ENCODE data around the gene COPS2. TPM values are rescaled to one million over a fixed set of nuclear protein-coding genes. Genes with fewer than 3 reads are reported as not detected.
"Not testable (repeated sequence)": the region's sequence is repeated elsewhere in the genome, so short reads cannot be mapped to it uniquely, and the experiment has no call there.

COPS2 gene
- total RNA-seq = 77.0 TPM
- long read RNA-seq, full-length matches to known transcripts = 41 of 43 reads
- long read RNA-seq, partial matches to known transcripts = 0 of 43 reads
- long read RNA-seq, other reads (novel, unspliced or antisense) = 2 of 43 reads

DNA sequence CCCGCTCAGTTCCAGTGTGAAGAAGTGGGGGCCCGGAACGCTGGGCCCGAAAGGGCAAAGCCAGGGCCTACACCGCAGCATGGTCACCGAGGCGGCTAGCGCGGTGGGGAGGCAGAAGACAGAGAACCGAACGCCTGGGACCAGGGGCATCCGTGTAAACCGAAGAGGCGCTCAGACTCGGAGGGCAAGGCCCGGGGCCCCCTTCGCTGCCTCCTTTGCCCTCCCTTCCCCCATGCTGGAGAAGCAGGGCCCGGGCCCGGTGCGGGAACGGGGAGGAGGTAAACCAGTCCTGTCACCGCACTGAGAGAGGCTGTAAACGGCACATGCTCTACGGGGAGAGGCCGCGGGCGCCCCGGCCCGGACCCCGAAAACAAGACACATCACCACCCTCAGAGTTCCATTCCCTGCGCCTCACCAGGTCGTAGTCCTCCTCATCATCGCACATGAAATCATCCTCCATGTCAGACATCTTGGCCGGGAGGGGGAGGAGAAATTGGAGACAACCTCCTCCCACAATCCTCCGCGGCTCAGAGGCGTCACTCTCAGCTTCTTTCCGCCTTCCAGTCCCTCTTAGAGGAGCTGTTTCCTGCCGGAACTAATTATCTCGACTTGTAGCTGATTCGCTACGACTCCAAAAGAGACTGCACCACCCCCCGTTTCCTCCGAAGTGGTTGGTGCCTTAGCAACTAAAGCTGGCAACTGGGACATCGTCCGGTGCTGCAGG, at the start of gene COPS2:
TSS of gene COPS2 (minus strand) at position 490 of the 724 bp plus-strand sequence. CDS start at position 469, 21 bp downstream.
- peak; percentile 99 for ATAC-seq
- intact Hi-C loops (cut with DNase I) = loop anchor here (10.0 kb wide), 2 partner anchors 270 to 470 kb away; partner anchors contain the start of genes DTWD1, FAM227B and FGF7

DNA sequence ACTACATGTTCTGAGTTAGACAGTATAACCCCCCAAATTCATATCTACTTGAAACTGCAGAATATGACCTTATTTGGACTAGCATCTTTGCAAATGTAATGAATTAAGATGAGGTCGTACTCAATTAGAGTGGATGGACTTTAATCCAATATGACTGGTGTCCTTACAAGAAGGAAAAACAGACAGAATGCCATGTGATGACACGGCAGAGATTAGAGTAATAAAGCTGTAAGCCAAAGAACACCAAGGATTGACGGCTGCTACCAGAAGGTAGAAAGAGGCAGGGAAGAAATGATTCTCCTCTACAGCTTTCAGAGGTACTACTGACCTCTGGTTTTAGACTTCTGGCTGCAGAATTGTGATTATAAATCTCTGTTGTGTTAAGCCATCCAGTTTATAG, 44.9 kb upstream of the COPS2 start:
- ATAC-seq (no peak), DNase-seq (ENCODE audit: missing footprints) (no peak)
- intact Hi-C loops (cut with DNase I) = no loop called here

More for the DNA sequence above, at the start of gene COPS2:
- peak; percentile 91 for DNase-seq (ENCODE audit: missing footprints)

DNA sequence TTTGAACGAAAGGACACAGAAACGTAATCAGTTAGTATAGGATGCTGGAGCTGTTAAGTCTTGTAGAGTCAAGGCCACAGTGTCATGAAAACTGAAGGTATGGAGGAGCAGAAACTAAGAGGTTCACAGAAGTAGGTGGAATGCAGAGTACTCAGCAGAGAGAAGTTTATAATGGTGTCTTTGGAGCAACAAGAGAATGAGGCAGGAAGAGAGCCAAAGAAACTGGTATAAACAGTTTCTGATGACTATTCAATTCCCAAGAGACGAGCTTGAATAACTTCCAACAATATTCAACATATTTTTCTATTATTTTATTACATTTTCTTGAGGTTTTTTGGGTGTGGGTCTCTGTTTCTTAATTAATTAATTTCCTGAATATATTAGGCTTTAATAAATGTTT, 44.3 kb upstream of the COPS2 start:
- DNase-seq (ENCODE audit: missing footprints) (no peak), ATAC-seq (no peak)
- intact Hi-C loops (cut with DNase I) = no loop called here

DNA sequence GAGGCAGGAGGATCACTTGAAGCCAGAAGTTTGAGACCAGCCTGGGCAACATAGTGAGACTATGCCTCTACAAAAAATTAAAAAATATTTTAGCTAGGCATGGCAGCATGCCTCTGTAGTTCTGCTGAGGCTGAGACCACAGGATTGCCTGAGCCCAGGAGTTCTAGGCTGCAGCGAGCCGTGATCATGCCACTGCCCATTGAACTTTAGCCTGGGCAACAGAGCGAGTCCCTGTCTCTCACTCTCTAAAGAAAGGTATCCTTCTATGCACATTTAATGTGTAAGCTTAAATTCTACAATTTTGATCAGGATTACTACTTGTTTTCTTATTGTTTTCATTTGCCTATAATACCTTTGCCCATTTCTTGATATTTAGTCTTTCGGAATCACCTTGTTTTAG, 41.5 kb upstream of the COPS2 start:
- ATAC-seq (no peak), DNase-seq (ENCODE audit: missing footprints) (no peak)
- intact Hi-C loops (cut with DNase I) = no loop called here

DNA sequence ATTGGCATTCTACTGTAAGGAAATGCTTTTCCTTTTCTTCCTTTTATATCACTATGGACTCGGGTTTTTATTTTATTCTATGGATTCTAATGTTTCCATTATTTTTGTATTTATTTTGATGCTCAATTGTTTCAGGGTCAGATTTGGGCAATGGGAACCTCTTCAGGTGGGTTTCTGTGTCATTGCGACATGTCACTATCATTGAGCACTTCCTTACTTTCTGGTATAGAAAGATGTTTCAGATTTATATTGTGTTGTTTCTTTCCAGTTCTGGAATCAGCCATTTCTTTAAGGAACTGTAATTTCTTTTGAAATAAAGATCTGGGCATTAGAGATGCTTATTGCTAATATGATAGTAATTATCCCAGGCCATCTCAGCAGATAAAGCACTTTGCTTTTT, 36.5 kb upstream of the COPS2 start:
- intact Hi-C loops (cut with DNase I) = no loop called here
- DNase-seq (ENCODE audit: missing footprints) = no peak
- ATAC-seq = no peak

DNA sequence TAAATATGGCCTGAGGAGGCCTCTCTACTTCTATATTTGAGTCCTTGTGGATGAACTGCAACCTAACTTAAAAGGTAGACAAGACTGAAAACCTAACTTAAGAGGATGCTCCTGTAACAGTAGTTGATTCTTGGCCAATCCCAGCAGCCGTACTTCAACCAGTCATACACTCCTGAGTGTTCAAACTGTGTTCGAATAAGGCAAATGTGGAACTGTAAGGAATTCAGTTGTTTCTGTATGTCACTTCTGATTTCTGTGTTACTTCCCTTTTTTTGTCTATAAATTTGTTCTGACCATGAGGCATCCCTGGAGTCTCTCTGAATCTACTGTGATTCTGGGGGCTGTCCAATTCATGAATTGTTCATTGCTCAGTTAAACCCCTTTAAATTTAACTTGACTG, 35.2 kb upstream of the COPS2 start:
- DNase-seq (ENCODE audit: missing footprints) = no peak
- intact Hi-C loops (cut with DNase I) = no loop called here
- no peak for ATAC-seq

DNA sequence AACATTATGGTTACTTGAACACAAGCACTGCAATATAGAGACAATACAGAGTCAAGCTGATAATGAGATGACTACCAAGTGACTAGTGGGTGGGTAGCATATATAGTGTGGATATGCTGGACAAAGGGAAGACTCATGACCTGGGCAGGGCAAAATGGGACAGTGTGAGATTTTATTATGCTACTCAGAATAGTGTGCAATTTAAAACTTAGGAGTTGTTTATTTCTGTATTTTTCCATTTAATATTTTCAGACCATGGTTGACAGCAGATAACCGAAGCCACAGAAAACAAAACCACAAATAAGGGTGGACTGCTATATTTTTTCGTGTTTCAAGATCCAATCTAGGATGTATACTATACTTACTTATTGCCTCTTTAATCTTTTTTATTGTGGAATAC, 34.2 kb upstream of the COPS2 start:
- DNase-seq (ENCODE audit: missing footprints) = no peak
- ATAC-seq = no peak
- intact Hi-C loops (cut with DNase I) = no loop called here

DNA sequence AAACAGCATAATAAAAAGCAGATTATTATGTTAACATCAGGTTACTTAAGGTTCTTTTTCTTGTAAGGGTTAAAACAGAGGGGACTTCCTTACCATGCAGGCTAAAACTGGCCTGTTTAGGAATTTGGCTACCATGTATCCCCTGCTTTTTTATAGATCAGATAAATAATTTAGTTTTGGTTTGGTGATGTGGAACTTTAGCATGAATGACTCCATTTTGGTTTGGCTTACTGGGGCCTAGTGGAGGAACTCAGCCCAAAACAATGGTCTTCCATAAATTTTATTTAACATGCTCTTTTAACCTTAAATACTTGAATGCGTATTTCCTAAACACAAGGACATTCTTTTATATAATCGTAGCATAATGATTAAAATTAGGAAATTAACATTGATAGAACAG, 33.5 kb upstream of the COPS2 start:
- intact Hi-C loops (cut with DNase I) = no loop called here
- DNase-seq (ENCODE audit: missing footprints) (no peak), ATAC-seq (no peak)

DNA sequence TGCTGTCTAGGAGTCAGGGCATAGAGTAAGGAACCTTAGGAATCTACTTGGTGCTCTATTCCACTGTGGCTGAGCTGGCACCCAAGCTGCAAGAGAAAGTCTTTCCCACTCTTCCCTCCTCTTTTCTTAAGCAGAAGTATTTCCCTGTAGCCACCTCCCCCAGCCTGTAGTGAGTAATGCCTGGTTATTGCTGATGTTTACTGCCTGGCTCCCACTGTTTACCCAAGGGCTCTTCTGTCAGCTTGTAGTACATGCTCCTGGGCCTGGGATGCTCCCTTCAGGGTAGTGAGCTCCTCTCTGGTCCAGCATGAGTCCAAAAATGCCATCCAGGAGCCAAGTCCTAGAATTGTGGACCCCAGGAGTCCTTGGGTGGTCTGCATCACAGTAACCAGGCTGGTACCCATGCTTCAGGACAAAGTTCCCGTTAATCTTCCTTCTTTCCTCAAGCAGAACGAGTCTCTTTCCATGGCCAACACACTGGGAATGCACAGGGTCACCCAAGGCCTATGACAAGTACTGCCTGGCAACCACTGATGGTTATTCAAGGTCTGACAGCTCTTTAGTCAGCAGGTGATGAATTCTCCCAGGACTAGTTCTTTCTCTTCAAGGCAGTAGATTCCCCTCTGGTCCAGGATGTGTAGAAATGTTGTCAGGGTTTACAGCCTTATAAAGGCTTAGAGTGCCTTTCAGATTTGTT, 32.3 kb upstream of the COPS2 start:
- no peak for ATAC-seq
- intact Hi-C loops (cut with DNase I) = no loop called here
- no peak for DNase-seq (ENCODE audit: missing footprints)

DNA sequence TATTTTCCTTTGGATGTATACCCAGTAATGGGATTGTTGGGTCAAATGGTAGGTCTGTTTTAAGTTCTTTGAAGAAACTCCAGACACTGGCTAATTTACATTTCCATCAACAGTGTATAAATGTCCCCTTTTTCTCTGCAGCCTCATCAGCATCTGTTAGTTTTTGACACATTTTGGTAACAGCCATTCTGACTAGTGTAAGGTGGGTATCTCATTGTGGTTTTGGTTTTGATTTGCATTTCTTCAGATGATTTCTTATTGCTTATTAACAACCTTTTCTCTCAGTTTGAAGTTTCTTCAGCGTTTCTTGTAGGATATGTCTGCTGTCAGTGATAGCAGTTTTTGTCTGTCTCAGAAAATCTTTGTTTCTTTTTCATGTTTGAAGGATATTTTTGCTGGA, 30.1 kb upstream of the COPS2 start:
- DNase-seq (ENCODE audit: missing footprints) (no peak), ATAC-seq (no peak)
- intact Hi-C loops (cut with DNase I) = no loop called here

DNA sequence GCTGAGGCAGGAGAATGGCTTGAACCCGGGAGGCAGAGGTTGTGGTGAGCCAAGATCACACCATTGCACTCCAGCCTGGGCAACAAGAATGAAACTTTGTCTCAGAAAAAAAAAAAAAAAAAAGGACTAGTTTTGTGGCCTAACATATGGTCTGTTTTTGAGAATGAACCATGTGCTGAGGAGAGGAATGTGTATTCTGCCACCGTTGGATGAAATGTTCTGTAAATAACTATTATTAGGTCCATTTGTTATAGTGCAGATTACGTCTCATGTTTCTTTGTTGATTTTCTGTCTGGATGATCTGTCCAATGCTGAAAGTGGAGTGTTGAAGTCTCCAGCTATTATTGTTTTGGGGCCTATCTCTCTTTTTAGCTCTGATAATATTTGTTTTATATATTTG, 28.3 kb upstream of the COPS2 start:
- intact Hi-C loops (cut with DNase I); ATAC-seq; DNase-seq (ENCODE audit: missing footprints): not testable (repeated sequence)

DNA sequence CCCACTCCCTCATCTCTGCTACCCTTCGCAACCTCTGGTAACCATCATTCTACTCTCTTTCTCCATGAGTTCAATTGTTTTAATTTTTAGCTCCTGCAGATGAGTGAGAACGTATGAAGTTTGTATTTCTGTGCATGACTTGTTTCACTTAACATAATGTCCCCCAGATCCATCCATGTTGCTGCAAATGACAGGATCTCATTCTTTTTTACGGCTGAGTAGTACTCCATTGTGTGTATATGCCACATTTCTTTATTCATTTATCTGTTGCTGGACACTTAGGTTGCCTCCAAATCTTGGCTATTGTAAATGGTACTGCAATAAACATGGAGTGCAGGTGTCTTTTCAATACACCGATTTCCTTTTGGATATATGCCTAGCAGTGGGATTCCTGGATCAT, 26.7 kb upstream of the COPS2 start:
- no peak for DNase-seq (ENCODE audit: missing footprints)
- intact Hi-C loops (cut with DNase I) = no loop called here
- no peak for ATAC-seq

DNA sequence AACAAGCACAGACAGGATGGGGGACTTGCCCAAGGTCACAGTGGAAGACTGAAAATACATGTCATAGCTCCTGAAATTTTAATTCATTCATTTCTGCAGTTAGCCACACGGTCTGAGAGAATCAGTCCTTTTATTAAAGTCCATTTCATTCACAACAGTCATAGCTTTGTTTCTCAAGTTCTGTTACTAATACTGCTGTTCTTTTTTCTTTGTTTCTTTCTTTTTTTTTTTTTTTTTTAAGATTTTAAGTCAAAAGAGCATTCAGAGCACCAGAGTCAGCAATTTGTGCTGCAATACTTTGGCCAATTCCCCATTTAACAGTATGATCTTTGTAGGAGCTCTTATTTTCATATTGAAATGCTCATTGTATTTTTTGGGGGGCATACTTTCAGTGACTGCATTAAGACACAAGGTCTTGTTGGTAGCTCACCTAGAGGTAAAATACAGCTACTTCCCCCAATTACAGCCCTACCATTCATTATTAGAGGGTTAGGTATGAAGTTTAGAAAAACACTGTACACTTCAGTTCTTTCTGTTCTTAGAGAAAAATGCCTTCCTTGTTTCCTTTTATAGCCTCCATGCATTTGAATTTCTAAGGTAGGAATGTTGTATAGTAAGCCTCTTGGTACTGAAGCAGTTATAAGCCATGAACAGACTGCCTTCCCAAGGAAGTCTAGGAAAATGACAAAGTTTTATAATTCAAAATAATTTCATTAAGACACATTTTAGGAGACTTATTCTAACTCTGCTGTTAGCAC, 24.2 kb upstream of the COPS2 start:
- ATAC-seq = no peak
- intact Hi-C loops (cut with DNase I) = no loop called here
- DNase-seq (ENCODE audit: missing footprints) = no peak

DNA sequence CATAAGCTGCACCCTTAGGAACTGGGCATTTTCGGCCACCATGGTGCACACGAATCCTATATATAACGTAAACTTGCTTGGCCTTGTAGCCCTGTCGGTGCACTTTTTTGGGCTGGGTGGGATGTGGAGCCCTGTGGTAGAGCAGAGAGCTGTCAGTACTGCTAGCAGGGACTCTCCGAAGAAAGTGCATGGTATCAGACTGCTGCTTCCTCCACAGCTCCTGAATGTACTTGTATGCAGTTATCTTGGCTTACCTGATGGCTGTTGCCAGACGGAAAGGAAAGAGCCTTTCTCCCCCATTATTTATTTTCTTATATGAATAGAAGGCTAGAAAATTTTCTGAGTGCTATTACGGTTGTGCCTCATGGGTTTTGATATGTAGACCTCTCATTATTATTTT, 23.1 kb upstream of the COPS2 start:
- DNase-seq (ENCODE audit: missing footprints) (no peak), ATAC-seq (no peak)
- intact Hi-C loops (cut with DNase I) = no loop called here

DNA sequence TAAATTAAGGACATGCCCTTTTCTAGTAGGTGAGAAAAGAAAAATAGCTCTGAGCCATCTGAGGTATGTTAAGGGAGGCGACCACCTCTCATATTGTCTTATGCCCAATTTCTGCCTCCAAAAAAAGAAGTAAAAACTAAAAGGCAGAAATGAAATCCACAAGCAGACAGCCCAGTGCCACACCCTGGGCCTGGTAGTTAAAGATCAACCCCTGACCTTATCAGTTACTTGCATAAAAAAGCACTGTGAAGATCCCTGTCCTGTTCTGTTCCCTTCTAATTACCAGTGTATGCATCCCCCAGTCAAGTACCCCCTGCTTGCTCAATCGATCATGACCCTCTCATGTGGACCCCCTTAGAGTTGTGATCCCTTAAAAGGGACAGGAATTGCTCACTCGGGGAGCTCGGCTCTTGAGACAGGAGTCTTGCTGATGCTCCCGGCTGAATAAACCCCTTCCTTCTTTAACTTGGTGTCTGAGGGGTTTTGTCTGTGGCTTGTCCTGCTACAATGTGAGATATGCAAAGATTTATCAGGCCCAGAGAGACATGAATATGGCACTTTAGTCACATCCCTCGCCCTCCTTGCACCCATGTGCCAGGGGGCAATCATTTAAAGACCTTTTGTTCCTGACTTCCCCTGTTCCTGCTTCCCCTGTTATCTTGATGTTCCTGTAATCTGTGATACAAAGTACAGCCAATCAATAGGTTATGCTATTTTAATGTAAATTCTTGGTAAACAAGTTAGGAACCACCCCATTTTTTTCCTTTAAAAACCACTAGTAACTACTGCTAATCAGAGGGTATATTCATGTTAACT, 20.4 kb upstream of the COPS2 start:
- intact Hi-C loops (cut with DNase I); ATAC-seq; DNase-seq (ENCODE audit: missing footprints): not testable (repeated sequence)

DNA sequence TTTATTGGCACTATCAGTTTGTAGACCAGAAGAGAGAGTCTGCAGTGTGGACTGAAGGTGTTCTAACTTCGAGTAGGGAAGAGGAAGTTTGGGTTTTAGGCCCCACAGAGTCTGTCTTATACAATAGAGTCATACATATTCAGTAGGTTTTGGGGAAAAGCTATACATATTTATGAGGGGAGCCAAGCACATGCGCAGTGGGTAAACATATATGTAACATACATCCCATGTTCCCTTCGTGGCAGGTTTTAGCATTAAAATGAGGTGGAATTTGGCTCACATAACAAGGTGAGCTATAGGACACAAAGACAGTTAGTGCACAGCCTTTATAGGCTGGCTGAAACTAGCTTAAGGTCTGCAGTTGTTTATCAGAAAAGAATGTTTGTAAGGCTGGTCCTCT, 19.5 kb upstream of the COPS2 start:
- intact Hi-C loops (cut with DNase I) = no loop called here
- ATAC-seq (no peak), DNase-seq (ENCODE audit: missing footprints) (no peak)

DNA sequence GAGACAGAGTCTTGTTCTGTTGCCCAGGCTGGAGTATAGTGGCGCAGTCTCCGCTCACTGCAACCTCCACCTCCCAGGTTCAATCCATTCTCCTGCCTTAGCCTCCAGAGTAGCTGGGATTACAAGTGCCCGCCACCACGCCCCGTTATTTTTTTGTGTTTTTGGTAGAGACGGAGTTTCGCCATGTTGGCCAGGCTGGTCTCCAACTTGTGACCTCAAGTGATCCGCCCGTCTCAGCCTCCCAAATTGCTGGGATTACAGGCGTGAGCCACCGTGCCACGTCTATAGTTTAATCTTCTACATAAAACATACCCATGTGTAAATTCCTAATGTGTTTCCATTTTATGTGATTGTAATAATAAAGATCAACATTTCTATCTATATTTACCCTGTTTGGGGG, 16.4 kb upstream of the COPS2 start:
- ATAC-seq = no peak
- no peak for DNase-seq (ENCODE audit: missing footprints)
- intact Hi-C loops (cut with DNase I) = no loop called here

DNA sequence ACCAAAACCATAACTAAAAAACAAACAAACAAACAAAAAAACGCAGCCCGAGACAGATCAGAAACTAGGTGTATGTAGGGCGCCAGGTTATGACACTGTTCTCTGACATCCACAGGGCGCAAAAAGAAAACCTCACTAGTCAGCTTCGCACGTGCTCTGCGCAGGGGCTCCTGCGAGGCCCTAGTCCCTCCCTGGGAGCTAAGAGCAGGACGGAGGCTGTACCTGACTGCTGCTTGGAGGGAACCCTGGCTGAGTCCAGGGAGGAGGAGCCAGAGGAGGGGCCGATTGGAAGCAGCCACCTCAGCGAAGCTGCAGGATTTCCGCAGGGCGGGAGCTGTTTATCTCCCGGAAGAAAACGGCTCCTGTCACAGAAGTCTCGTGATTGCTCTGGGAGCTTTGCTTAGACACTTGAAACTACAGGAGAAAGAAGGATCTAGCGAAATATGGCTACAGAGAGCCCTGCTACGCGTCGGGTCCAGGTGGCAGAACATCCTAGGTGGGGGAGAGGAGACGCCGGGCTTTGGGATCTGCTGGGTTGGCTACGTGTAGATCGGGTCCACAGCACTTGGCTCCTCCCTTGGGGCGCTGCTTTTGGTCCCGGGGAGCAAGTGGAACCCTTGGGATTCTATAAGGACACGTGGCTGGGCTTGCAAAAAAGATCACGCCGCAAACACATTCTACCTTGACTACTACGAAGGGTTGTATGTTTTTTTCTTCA, 14.6 kb upstream of the COPS2 start, which contains the start of gene GALK2:
TSS of gene GALK2 (plus strand) at position 368 of the 718 bp plus-strand sequence. CDS start at position 444, 76 bp downstream.
- ATAC-seq = peak; percentile 98
- intact Hi-C loops (cut with DNase I) = no loop called here
- peak; percentile 83 for DNase-seq (ENCODE audit: missing footprints)

Measured in Right ventricle myocardium inferior (tissue), 1 donor.